ENCODE measurements around the gene KCNQ2. TPM values are rescaled to one million over a fixed set of nuclear protein-coding genes. Genes with fewer than 3 reads are reported as not detected.

Gene KCNQ2
- total RNA-seq, 1 experiment from 2014 or later = not detected

DNA sequence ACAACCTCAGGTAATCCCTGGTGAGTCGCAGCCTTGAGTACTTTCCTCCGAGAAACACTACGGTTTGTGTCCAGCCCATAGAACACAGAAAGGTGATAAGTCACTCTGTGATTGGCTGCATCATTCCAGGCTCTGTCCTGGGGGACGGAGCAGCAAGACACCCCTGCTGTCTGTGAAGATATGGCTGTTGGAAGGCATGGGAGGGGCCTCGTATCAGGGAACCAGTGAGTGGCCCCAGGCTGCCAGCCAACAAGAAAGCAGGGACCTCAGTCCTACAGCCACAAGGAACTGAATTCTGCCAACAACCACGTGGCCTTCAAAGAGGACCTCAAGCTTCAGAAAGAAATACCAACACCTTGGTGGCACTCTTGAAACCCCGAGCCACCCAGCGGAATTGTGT is 32.8 kb upstream of the KCNQ2 start:
- intact Hi-C loops (cut with micrococcal nuclease) = no loop called here
- BruUV-seq (replicated peaks) = no TSS peak
- Mint-ChIP-seq H3K4me1 (ENCODE audit: insufficient read depth, unreplicated experiment) (peaks cover 8% of the 10 kb centered on the region), H3K4me3 (ENCODE audit: unreplicated experiment) (no peak overlapping the region), H3K27me3 (ENCODE audit: insufficient read depth, unreplicated experiment) (peaks cover 15% of the 10 kb centered on the region), H3K36me3 (ENCODE audit: insufficient read depth, unreplicated experiment) (no peaks in the 10 kb centered on the region), H3K9me3 (ENCODE audit: unreplicated experiment) (no peaks in the 10 kb centered on the region), H3K27ac (ENCODE audit: low read depth, unreplicated experiment) (no peak overlapping the region)
- no peak for TF ChIP-seq CTCF (IDR thresholded peaks at IDR 0.05; ENCODE audit: unreplicated experiment)
- DNase-seq (ENCODE audit: unreplicated experiment) = no peak
- ChIA-PET CTCF (interaction anchor here (0.6 to 1.3 kb wide), 2 partner anchors 9 to 123 kb away, joined by 3 to 9 read pairs; no protein-coding TSS in a partner anchor), POLR2A (no interaction called here)

GRCh38 chr20:63504642-63505041 is 32.2 kb upstream of the KCNQ2 start:
- Mint-ChIP-seq H3K4me3 (ENCODE audit: unreplicated experiment) (no peak overlapping the region), H3K9me3 (ENCODE audit: unreplicated experiment) (no peaks in the 10 kb centered on the region), H3K4me1 (ENCODE audit: insufficient read depth, unreplicated experiment) (peaks cover 8% of the 10 kb centered on the region), H3K27ac (ENCODE audit: low read depth, unreplicated experiment) (no peak overlapping the region), H3K36me3 (ENCODE audit: insufficient read depth, unreplicated experiment) (no peaks in the 10 kb centered on the region), H3K27me3 (ENCODE audit: insufficient read depth, unreplicated experiment) (peaks cover 9% of the 10 kb centered on the region)
- DNase-seq (ENCODE audit: unreplicated experiment) = no peak
- no TSS peak for BruUV-seq (replicated peaks)
- intact Hi-C loops (cut with micrococcal nuclease) = no loop called here
- CTCF ChIA-PET = interaction anchor here (0.6 to 1.3 kb wide), 2 partner anchors 8 to 63 kb away, joined by 3 to 9 read pairs; no protein-coding TSS in a partner anchor
- POLR2A ChIA-PET = interaction anchor here (0.7 to 1.2 kb wide), 2 partner anchors 16 to 1154 kb away, joined by 3 read pairs; no protein-coding TSS in a partner anchor
- TF ChIP-seq CTCF (IDR thresholded peaks at IDR 0.05; ENCODE audit: unreplicated experiment) = no peak

DNA sequence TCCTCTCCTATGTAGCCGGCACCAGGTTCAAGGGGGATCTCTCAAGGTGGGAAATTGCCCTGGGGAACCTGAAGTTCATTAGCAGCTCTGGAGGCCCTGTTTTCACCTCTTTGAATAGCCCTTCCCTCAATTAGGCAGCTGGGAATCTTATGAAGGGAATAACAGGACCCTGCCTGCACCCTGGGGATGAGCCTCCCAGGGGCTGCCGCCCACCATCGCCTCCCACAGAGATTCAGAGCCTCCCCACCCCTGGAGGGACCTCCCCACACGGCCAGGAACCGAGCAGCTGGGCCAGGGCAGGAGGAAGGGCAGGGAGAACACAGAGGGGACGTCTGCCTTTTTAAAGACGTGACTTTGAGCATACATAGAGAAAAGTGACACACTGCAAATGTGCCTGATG is 31.1 kb upstream of the KCNQ2 start:
- DNase-seq (ENCODE audit: unreplicated experiment) = no peak
- H3K4me3 Mint-ChIP-seq (ENCODE audit: unreplicated experiment) = no peak overlapping the region
- no peak for TF ChIP-seq CTCF (IDR thresholded peaks at IDR 0.05; ENCODE audit: unreplicated experiment)
- H3K27ac Mint-ChIP-seq (ENCODE audit: low read depth, unreplicated experiment) = no peak overlapping the region
- POLR2A ChIA-PET = interaction anchor here (0.7 kb wide), 1 partner anchor 17 kb away, joined by 3 read pairs; the partner anchor contains the start of gene PPDPF
- no TSS peak for BruUV-seq (replicated peaks)
- H3K36me3 Mint-ChIP-seq (ENCODE audit: insufficient read depth, unreplicated experiment) = no peaks in the 10 kb centered on the region
- H3K9me3 Mint-ChIP-seq (ENCODE audit: unreplicated experiment) = no peaks in the 10 kb centered on the region
- no peaks in the 10 kb centered on the region for H3K4me1 Mint-ChIP-seq (ENCODE audit: insufficient read depth, unreplicated experiment)
- CTCF ChIA-PET = interaction anchor here (0.7 kb wide), 1 partner anchor 9 kb away, joined by 3 read pairs; no protein-coding TSS in a partner anchor
- intact Hi-C loops (cut with micrococcal nuclease) = no loop called here
- no peaks in the 10 kb centered on the region for H3K27me3 Mint-ChIP-seq (ENCODE audit: insufficient read depth, unreplicated experiment)

- intact Hi-C loops (cut with micrococcal nuclease) = no loop called here
- POLR2A ChIA-PET = interaction anchor here (0.7 kb wide), 1 partner anchor 18 kb away, joined by 3 read pairs; the partner anchor contains the start of gene PPDPF
- H3K4me1 Mint-ChIP-seq (ENCODE audit: insufficient read depth, unreplicated experiment) = no peaks in the 10 kb centered on the region
- H3K36me3 Mint-ChIP-seq (ENCODE audit: insufficient read depth, unreplicated experiment) = no peaks in the 10 kb centered on the region
- no peak for DNase-seq (ENCODE audit: unreplicated experiment)
- no peaks in the 10 kb centered on the region for H3K9me3 Mint-ChIP-seq (ENCODE audit: unreplicated experiment)
- TF ChIP-seq CTCF (IDR thresholded peaks at IDR 0.05; ENCODE audit: unreplicated experiment) = no peak
- CTCF ChIA-PET = no interaction called here
- no peak overlapping the region for H3K4me3 Mint-ChIP-seq (ENCODE audit: unreplicated experiment)
- H3K27ac Mint-ChIP-seq (ENCODE audit: low read depth, unreplicated experiment) = no peak overlapping the region
- no TSS peak for BruUV-seq (replicated peaks)
- H3K27me3 Mint-ChIP-seq (ENCODE audit: insufficient read depth, unreplicated experiment) = no peaks in the 10 kb centered on the region
Measured at GRCh38 chr20:63502671-63503172, 30.3 kb upstream of the KCNQ2 start.
